DND-41 (cell line): ENCODE results near the gene TMEM60.

ENCODE experiments used
- CTCF ChIP-seq: IDR thresholded peaks from 2 replicates; pipeline ENCODE4 v1.5.1; 2012; ENCODE audit warnings: borderline replicate concordance, low read length, moderate library complexity, mild to moderate bottlenecking; ENCODE audit not compliant: poor library complexity, severe bottlenecking; ENCODE audit errors: extremely low read depth
- EZH2 ChIP-seq: IDR thresholded peaks from 3 replicates; pipeline ENCODE4 v1.6.1; 2012; ENCODE audit warnings: borderline replicate concordance, low read depth, mild to moderate bottlenecking, moderate library complexity, low read length, inconsistent platforms; ENCODE audit not compliant: severe bottlenecking

- TF ChIP-seq CTCF = no peak
- no peak for TF ChIP-seq EZH2
Measured at GRCh38 chr7:77770316-77770715, 27.9 kb downstream of the TMEM60 start.
